Transverse colon (tissue), 4 donors: ENCODE measurements around the gene FOSB.

Source experiments
- CTCF ChIP-seq, 5 experiments: fragments of 200-600 bp in 3 of 5; fragments of 450-650 bp in 2 of 5; sonication (generic) in 3 of 5; IDR thresholded peaks; 1 replicate in 2 of 5; 2 replicates in 3 of 5; pipeline ENCODE4 v1.5.1; 2016 to 2017; ENCODE audit warnings: antibody characterized with exemption in 5 of 5, inconsistent platforms in 3 of 5, mild to moderate bottlenecking in 2 of 5, moderate library complexity in 1 of 5
- POLR2A ChIP-seq: fragments of 450-650 bp; IDR thresholded peaks from one replicate; pipeline ENCODE4 v1.6.1; 2016; ENCODE audit warnings: antibody characterized with exemption, mild to moderate bottlenecking, moderate library complexity
- POLR2AphosphoS5 ChIP-seq, 3 donors: sonication (generic); formaldehyde crosslinking; IDR thresholded peaks; one replicate each; pipeline ENCODE4 v1.6.1; 2016; ENCODE audit warnings: antibody characterized with exemption in 3 of 3

- TF ChIP-seq CTCF (IDR thresholded peaks at IDR 0.05), result no peak
- TF ChIP-seq POLR2AphosphoS5 (IDR thresholded peaks at IDR 0.05), result no peak
- no peak for TF ChIP-seq POLR2A
Measured at GRCh38 chr19:45483033-45483432, 15.2 kb downstream of the FOSB start.
